Measurements from ENCODE around the gene COBL.

COBL gene

GRCh38 chr7:51306761-51307160, 9.8 kb downstream of the COBL start:
- no peak for DNase-seq

GRCh38 chr7:51304729-51305128, 11.9 kb downstream of the COBL start:
- DNase-seq, result no peak

GRCh38 chr7:51303142-51303525, 13.5 kb downstream of the COBL start:
- no peak for DNase-seq

DNA sequence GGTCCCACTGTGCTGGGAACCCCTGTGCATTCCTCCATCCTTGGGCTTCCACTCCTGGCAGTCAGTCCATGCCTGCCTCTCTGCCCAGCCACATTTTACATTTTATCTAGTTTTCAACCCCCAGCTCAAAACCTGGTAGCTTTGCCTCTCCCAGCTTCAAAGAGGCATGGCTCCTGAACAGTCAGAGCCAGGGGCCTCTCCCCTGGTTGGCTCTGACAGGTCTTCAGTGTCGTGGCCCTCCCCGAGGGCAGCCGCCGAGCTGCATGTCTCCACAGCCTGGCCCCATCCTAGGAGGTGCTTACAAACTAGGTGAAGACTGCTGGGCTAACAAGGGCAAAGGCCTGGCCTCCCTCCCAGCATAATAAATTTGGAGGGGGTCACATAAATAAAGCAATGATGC, 14.8 kb downstream of the COBL start:
- no peak for DNase-seq

- DNase-seq, result no peak
Observed at GRCh38 chr7:51300762-51301674, 15.6 kb downstream of the COBL start.

GRCh38 chr7:51299391-51300133, 17.0 kb downstream of the COBL start:
- DNase-seq, result no peak

- no peak for DNase-seq
Observed at GRCh38 chr7:51298912-51299311, 17.7 kb downstream of the COBL start.

- DNase-seq, result no peak
Observed at GRCh38 chr7:51297986-51298385, 18.6 kb downstream of the COBL start.

- no peak for DNase-seq
Observed at GRCh38 chr7:51295440-51296245, 21.0 kb downstream of the COBL start.

GRCh38 chr7:51292596-51292995, 24.0 kb downstream of the COBL start:
- no peak for DNase-seq

- no peak for DNase-seq
Observed at GRCh38 chr7:51290702-51291540, 25.7 kb downstream of the COBL start.

DNA sequence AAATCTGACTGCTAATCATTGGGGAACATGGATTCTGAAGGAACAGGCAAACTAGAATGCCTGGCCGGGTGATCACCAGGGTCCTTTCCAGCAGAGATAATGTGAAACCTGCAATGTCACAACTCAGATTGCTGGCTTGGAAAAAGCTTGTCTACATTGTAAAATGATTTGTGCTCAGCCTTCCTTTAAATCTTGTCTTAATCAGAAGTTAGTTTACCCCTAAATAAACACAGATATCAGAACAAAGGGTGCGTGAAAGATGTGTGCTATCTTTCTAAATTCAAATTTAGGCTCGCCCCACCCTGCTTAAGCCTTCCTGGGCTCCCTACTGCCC, 26.3 kb downstream of the COBL start:
- DNase-seq, result no peak

- DNase-seq, result no peak
Observed at GRCh38 chr7:51289623-51290303, 26.8 kb downstream of the COBL start.

DNA sequence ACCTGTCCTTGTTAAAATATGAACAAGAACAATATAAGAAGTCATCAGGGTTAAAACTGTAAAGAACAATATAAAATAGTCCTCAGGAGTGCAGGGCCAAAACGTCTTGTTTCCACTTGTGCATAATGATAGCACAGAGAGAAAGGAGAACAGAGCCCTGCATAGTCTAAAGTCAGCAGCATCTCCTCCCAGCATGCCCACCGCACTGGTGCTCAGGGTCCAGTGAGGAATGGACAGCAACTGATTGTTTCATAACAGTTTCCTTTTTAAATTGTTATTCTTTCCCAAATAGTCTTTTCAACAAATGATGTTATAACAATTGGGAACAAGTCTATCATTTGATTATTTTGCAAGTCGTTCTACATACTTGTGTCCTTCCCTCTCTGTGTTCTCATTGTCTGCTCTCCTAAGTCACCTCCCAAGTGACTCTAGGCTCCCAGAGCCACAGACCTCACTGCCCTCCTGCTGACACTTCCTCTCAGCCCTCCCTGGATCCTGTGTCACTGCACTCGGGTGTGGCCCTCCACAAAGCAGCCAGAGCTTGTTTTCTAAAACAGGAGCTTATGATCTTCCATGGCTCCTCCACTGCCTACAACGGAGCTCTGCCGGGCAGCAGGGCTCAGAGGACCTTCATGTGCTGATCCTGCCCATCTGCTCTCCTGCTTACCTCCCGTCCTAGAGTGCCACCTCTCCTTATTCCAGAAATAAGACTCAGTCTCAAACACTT, 27.6 kb downstream of the COBL start:
- DNase-seq, result no peak

DNA sequence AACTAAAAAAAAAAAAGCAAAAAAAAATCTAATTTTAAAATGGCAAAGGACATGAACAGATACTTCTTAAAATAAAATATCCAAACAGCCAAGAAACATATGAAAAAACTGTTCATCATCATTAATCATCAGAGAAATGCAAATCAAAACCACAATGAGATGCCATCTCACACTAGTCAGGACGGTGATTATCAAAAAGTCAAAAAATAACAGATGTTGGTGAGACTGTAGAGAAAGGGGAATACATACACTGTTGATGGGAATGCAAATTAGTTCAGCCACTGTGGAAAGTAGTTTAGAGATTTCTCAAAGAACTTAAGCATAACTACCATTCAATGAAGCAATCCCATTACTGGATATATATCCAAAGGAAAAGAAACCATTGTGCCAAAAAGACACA, 30.2 kb downstream of the COBL start:
- no peak for DNase-seq

DNA sequence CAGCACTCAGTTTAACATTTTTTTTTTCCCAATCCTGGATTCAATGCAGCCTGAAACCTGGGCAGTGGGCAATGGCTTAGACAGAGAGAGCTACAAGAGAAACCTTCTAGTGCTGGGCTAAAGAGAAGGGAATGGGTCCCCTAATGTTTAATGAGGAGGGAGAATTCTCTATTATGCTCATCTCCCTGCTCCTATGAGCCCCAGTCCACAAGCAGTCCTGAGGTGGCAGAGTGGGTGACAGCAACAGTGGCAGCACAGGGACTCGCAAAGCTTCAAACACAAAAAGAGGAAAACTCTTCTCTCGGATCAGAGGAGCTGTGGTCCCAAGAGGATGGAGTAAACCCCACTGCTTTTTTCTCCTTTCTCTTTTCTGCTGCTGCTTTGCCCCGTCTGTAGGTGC, 36.5 kb downstream of the COBL start:
- DNase-seq, result no peak

DNA sequence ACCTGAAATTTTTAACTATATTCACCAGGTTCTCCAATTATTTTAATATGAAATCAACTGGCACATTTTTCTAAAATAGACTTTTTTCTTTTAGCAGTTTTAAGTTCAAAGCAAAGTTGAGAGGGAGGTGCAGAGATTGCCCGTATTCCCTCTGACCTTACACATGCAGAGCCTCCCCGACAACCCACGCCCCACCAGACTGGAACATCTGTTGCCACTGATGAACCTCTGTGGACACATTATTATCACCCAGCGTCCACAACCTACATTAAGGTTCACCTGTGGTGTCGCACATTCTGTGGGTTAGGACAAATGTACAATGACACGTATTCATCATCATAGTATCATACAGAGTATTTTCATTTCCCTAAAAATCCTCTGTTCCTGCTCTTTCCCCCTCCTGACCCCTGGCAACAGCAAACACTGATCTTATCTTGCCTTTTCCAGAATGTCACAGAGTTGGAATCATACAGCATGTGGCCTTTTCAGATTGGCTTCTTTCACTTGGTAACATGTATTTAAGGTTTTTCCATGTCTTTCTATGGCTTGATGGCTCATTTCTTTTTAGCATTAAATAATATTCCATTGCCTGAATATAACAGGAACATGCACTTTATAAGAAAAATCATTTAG, 37.1 kb downstream of the COBL start:
- DNase-seq, result no peak

- no peak for DNase-seq
Observed at GRCh38 chr7:51278797-51279196, 37.8 kb downstream of the COBL start.

- DNase-seq, result no peak
Observed at GRCh38 chr7:51276967-51277366, 39.6 kb downstream of the COBL start.

- no peak for DNase-seq
Observed at GRCh38 chr7:51276091-51276605, 40.5 kb downstream of the COBL start.

- no peak for DNase-seq
Observed at GRCh38 chr7:51275532-51275931, 41.1 kb downstream of the COBL start.
